NCI-H82 (cell line): ENCODE results near the gene CT47B1.
"Not testable (repeated sequence)": the region's sequence is repeated elsewhere in the genome, so short reads cannot be mapped to it uniquely, and the experiment has no call there.

ENCODE experiments used
- DNase-seq: peaks from one replicate; lab custom pipeline; 2025; lab: John Stamatoyannopoulos, UW

Gene CT47B1

GRCh38 chrX:120875766-120876165 is at the start of gene CT47B1:
Gene CT47B1 (minus strand): TSS chrX:120875866. CDS start chrX:120875670, 196 bp downstream.
- DNase-seq: not testable (repeated sequence)

GRCh38 chrX:120874678-120875557 is 748 bp downstream of the CT47B1 start:
- no peak for DNase-seq

GRCh38 chrX:120857240-120857639 is 18.4 kb downstream of the CT47B1 start:
- DNase-seq: peak; percentile 15

- no peak for DNase-seq
Measured at GRCh38 chrX:120840827-120841226, 34.8 kb downstream of the CT47B1 start.

- DNase-seq: no peak
Measured at GRCh38 chrX:120839491-120839890, 36.2 kb downstream of the CT47B1 start.

GRCh38 chrX:120827213-120827612 is 48.5 kb downstream of the CT47B1 start:
- not testable (repeated sequence) for DNase-seq

GRCh38 chrX:120825146-120825545 is 50.5 kb downstream of the CT47B1 start:
- DNase-seq: no peak

- DNase-seq: peak; percentile 6
Measured at GRCh38 chrX:120824021-120824420, 51.6 kb downstream of the CT47B1 start.

- DNase-seq: peak; percentile 48
Measured at GRCh38 chrX:120823556-120823955, 52.1 kb downstream of the CT47B1 start.
